Measurements from ENCODE around the gene UCMA. TPM values are rescaled to one million over a fixed set of nuclear protein-coding genes. Genes with fewer than 3 reads are reported as not detected.

Gene UCMA
- total RNA-seq, 4 donors from 2014 or later = not detected

DNA sequence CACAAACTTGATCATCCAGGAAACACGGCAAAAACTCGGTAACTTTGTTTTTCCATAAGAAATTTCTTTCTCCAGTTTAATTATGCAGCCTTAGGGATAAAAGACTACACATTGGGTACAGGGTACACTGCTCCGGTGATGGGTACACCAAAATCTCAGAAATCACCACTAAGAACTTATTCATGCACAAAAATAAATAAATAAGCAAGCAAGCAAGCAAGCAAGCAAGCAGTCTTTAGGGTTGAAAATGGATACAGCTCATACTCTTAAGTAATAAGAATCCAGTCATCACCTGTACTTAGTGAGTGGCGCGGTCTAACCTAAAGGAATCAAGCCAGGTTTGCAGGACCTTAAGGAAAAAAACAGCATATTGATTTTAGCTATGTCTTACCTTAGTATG, 42.8 kb downstream of the UCMA start:
- WGBS, 2 donors = 96 to 97% methylated on average over 5 of the region's 5 CpGs

DNA sequence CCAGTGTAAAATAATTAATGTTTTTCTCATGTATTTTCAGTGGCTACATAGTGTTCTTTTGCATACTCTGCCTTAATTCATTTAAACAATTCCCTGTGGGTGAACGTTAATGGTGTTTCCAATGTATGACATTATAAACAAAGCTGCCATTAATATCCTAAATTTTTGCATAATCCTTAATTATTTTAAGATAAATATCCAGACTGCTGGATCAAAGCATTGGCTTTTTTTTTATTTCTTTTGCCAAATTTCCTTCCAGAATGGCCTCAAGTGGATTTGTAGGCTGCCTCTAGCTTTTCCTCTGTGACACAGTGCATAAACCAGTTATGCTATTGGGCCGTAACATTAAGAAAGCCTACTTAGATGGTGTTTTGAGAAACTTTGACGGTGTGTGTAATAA, 43.4 kb downstream of the UCMA start:
- TF ChIP-seq, protein P1, sequence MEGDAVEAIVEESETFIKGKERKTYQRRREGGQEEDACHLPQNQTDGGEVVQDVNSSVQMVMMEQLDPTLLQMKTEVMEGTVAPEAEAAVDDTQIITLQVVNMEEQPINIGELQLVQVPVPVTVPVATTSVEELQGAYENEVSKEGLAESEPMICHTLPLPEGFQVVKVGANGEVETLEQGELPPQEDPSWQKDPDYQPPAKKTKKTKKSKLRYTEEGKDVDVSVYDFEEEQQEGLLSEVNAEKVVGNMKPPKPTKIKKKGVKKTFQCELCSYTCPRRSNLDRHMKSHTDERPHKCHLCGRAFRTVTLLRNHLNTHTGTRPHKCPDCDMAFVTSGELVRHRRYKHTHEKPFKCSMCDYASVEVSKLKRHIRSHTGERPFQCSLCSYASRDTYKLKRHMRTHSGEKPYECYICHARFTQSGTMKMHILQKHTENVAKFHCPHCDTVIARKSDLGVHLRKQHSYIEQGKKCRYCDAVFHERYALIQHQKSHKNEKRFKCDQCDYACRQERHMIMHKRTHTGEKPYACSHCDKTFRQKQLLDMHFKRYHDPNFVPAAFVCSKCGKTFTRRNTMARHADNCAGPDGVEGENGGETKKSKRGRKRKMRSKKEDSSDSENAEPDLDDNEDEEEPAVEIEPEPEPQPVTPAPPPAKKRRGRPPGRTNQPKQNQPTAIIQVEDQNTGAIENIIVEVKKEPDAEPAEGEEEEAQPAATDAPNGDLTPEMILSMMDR (IDR thresholded peaks at IDR 0.05) = no peak
- no peak for TF ChIP-seq POLR2A (IDR thresholded peaks at IDR 0.05)
- DNase-seq (ENCODE audit: low spot score in 2 of 2) = no peak
- H3K4me3 ChIP-seq (ENCODE audit: low read depth, poor library complexity, severe bottlenecking) = no peak overlapping the region
- 89 to 92% methylated on average over 3 of the region's 3 CpGs for WGBS, 2 donors
- intact Hi-C loops (cut with DNase I; ENCODE audit: low total_unique reads) = no loop called here

More for the DNA sequence above, 42.8 kb downstream of the UCMA start:
- intact Hi-C loops (cut with DNase I; ENCODE audit: low total_unique reads) = no loop called here
- TF ChIP-seq, protein P1 (IDR thresholded peaks at IDR 0.05) = no peak
- no peak for TF ChIP-seq POLR2A (IDR thresholded peaks at IDR 0.05)
- DNase-seq (ENCODE audit: low spot score in 2 of 2) = no peak
- no peak overlapping the region for H3K4me3 ChIP-seq (ENCODE audit: low read depth, poor library complexity, severe bottlenecking)

DNA sequence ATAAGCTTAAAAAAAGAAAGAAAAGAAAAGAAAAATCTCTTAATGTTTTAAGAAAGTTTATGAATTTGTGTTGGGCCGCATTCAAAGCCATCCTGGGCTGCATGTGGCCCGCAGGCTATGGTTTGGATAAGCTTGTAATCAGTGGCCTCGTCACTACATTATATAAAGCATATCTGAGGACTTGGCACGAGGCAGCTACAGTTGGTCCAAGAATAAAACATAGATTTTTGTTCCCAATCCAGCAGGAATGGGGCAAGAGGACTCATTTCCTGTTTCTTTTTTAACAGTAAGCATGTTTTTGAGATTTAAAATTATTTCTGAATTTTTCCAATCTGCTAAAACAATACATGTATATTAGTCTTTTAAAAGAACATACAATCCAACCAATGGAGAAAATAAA, 44.2 kb downstream of the UCMA start:
- WGBS, 2 donors = 54 to 65% methylated on average over 4 of the region's 4 CpGs
- intact Hi-C loops (cut with DNase I; ENCODE audit: low total_unique reads) = no loop called here
- no peak for DNase-seq (ENCODE audit: low spot score in 2 of 2)
- TF ChIP-seq, protein P1 (IDR thresholded peaks at IDR 0.05) = no peak
- no peak for TF ChIP-seq POLR2A (IDR thresholded peaks at IDR 0.05)
- no peak overlapping the region for H3K4me3 ChIP-seq (ENCODE audit: low read depth, poor library complexity, severe bottlenecking)

DNA sequence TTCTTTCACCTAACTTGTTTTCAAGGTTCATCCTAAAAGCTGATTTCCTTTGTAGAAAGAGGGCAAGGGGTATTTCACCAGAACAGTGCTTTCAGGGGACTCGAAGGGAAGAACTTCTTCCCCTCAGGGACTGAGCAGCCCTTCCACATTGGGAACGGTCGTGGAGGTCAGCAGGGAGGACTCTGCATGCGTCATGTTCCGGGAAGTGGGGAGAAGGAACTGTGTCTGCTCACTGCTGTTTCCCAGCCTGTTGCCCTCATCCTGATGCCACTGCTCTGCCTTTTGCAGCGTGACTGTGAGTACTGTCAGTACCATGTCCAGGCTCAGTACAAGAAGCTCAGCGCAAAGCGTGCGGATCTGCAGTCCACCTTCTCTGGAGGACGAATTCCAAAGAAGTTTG, 45.6 kb downstream of the UCMA start:
- WGBS, 2 donors = 91 to 92% methylated on average over 10 of the region's 10 CpGs

DNA sequence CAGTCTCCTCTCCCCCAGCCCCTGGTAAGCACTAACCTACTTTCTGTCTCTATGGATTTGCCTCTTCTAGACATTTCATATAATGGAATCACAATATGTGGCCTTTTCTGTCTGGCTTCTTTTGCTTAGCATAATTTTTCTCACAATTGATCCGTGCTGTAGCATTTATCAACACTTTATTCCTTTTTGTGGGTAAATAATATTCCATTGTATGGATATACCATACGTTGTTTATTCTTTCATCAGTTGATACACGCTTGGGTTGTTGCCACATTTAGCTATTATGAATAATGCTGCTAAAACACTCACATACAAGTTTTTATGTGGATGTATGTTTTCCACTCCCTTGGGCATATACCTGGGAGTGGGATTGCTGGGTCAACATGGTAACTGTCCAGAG, 47.0 kb downstream of the UCMA start:
- intact Hi-C loops (cut with DNase I; ENCODE audit: low total_unique reads) = no loop called here
- no peak overlapping the region for H3K4me3 ChIP-seq (ENCODE audit: low read depth, poor library complexity, severe bottlenecking)
- TF ChIP-seq, protein P1 (IDR thresholded peaks at IDR 0.05) = no peak
- WGBS, 2 donors = 97% methylated on average over 3 of the region's 3 CpGs
- DNase-seq (ENCODE audit: low spot score in 2 of 2) = no peak

More for the DNA sequence above, 45.6 kb downstream of the UCMA start:
- intact Hi-C loops (cut with DNase I; ENCODE audit: low total_unique reads) = no loop called here
- no peak overlapping the region for H3K4me3 ChIP-seq (ENCODE audit: low read depth, poor library complexity, severe bottlenecking)
- TF ChIP-seq, protein P1 (IDR thresholded peaks at IDR 0.05) = no peak
- TF ChIP-seq POLR2A (IDR thresholded peaks at IDR 0.05) = no peak
- DNase-seq (ENCODE audit: low spot score in 2 of 2) = no peak

DNA sequence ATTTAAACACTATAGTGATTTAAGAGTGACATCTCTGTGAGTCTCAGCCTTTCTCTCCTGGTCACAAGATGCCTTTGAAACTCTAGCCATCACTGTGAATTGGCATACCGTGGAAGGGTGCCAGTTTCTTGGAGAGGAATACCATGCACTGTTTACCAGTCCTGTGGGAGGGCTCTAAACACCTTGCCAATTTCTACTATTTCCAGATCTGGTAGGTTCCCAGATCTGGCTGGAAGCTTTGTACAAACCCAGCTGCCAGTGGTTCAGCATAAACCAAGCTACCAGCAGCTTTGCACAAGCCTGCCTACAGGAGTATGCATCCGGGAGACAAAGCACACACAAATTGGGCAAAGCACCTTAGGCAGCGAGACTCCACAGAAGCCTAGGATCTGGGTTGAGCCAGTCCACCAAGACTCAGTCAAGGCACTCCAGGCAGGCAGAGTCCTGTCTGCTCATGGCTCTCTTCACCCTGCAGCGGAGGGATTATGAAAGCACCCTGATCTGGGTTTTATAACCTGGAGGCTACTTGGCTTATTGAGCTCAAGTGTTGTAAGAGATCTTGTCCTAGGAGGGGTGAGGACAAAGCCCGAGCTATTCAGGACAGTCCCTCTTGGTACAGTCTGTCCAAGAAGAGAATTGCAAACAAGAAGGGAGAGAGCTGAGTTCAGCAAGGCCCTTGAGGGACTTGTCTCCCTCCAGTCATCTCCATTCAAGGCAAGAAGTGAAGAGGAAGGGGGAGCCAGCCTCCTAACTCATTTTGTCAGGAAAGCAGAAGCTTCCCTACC, 49.3 kb downstream of the UCMA start:
- no peak overlapping the region for H3K4me3 ChIP-seq (ENCODE audit: low read depth, poor library complexity, severe bottlenecking)
- TF ChIP-seq POLR2A (IDR thresholded peaks at IDR 0.05) = no peak
- TF ChIP-seq, protein P1 (IDR thresholded peaks at IDR 0.05) = no peak
- intact Hi-C loops (cut with DNase I; ENCODE audit: low total_unique reads) = no loop called here
- DNase-seq (ENCODE audit: low spot score in 2 of 2) = no peak
- 83 to 84% methylated on average over 5 of the region's 5 CpGs for WGBS, 2 donors
